Right ventricle myocardium inferior (tissue), 1 donor: ENCODE data around the gene CDHR5. TPM values are rescaled to one million over a fixed set of nuclear protein-coding genes. Genes with fewer than 3 reads are reported as not detected.

Experiments used
- ATAC-seq: fragments of 200-7000 bp; cut with Tn5 transposase; one replicate; pipeline ENCODE4 v1.9.1; 2020; ENCODE audit warnings: mild to moderate bottlenecking, moderate library complexity
- DNase-seq: peaks from one replicate; pipeline ENCODE4 v3.0.0; 2021; ENCODE audit errors: missing footprints
- intact Hi-C: fragments of 100-400 bp; cut with DNase I; formaldehyde crosslinking; loops from one replicate; pipeline ENCODE4 v1.11.0; 2022
- total RNA-seq: library from RNA; stranded (reverse); fragmentation: NEBNext Ultra II Directional; extraction: Animal tissue kit (Norgen Biotek cat#: 25700); gene quantifications from one replicate; pipeline ENCODE4 v1.2.1, GENCODE V29; 2021
- donor health status: DM: no; HTN: yes; CAD: no; lungs with severe emphysema.

CDHR5 gene
- total RNA-seq, 1 donor from 2014 or later = not detected

GRCh38 chr11:614623-615503, 9.9 kb downstream of the CDHR5 start:
- intact Hi-C loops = loop anchor here (5.0 kb wide), 2 partner anchors 38 to 77 kb away; partner anchors contain the start of gene PHRF1
- ATAC-seq = peak; percentile 5
- no peak for DNase-seq

DNA sequence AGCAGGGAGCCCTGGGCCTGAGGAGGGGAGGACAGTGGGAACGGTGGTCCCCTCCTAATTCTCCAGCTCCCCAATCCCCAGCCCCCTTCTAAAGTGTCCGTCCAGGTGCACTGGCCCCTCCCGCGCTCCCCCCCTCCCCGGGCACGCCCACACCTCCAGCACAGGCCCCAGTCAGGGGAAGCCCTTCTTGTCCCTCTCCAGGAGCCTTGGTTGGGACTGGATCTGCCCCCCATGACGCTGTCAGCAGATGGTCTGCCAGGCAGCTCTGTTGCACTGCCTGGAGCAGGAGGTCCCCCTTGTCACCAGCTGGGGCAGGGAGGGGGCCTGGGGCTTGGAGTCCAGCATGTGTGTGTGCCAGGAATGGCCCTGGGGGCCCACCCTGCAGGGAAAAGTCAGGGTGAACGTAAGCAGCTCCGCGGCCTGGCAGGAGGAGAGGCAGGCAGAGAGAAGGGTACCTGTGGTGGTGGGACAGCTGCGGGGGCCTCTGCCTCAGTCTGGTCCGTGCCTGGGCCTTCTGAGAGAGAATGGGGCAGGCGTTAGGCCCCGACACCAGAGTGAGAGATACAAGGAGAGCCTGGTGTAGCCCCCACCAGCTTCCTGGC, 10.6 kb downstream of the CDHR5 start:
- no peak for ATAC-seq
- intact Hi-C loops = loop anchor here (5.0 kb wide), 1 partner anchor 37 kb away; the partner anchor contains the start of gene PHRF1
- DNase-seq = no peak

- ATAC-seq (no peak), DNase-seq (peak; percentile 91)
- intact Hi-C loops = loop anchor here (5.0 kb wide), 1 partner anchor 36 kb away; the partner anchor contains the start of gene PHRF1
These were observed 11.3 kb downstream of the CDHR5 start for GRCh38 chr11:613369-613968.

DNA sequence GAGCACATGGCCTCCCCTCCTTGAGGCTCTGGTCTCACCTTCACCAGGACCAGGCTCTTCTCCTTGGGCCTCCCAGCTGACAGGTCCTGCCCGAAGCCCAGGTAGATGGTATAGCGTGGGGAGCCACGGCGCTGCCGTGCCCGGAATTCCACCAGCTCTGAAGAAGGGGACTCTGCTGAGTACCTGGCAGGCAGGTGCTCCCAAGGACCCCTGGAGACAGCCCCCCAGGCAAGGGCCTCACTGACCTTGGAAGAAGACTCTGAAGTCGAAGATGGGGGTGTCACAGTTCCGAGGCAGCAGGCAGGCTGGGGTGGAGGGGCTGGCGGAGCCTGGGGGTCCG, 11.8 kb downstream of the CDHR5 start:
- DNase-seq = no peak
- no peak for ATAC-seq
- intact Hi-C loops = loop anchor here (5.0 kb wide), 1 partner anchor 36 kb away; the partner anchor contains the start of gene PHRF1

- ATAC-seq (no peak), DNase-seq (no peak)
- intact Hi-C loops = loop anchor here (5.0 kb wide), 1 partner anchor 35 kb away; the partner anchor contains the start of gene PHRF1
These were observed 12.4 kb downstream of the CDHR5 start for GRCh38 chr11:612201-612960.

- intact Hi-C loops = loop anchor here (5.0 kb wide), 1 partner anchor 34 kb away; the partner anchor contains the start of gene PHRF1
- no peak for ATAC-seq
- no peak for DNase-seq
These were observed 13.5 kb downstream of the CDHR5 start for GRCh38 chr11:611001-611996.

DNA sequence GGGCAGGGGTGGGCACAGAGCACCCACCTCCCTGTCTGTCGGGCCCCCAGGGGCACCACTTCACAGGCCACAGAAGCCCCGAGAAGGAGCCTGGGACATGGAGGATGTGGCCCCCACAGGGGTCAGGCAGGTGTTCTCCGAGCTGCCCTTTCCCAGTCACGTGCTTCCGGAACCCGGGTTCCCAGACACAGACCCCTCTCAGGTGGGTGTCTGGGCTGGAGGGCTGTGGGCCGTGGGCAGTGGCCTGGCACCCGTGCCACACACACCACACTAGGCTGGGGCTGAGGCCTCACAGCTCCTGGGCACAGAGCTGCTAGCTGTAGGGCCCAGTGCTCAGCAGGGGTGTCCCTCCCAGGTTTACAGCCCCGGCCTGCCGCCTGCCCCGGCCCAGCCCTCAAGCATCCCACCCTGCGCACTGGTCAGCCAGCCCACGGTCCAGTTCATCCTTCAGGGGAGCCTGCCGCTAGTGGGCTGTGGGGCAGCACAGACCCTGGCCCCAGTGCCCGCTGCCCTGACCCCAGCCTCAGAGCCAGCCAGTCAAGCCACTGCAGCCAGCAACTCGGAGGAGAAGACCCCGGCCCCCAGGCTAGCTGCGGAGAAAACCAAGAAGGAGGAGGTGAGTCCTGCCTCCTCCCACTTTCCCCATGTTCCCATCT, 14.5 kb downstream of the CDHR5 start:
- DNase-seq = no peak
- intact Hi-C loops = loop anchor here (5.0 kb wide), 1 partner anchor 33 kb away; the partner anchor contains the start of gene PHRF1
- ATAC-seq = no peak

- ATAC-seq (no peak), DNase-seq (no peak)
- intact Hi-C loops = no loop called here
These were observed 15.4 kb downstream of the CDHR5 start for GRCh38 chr11:609341-609811.

DNA sequence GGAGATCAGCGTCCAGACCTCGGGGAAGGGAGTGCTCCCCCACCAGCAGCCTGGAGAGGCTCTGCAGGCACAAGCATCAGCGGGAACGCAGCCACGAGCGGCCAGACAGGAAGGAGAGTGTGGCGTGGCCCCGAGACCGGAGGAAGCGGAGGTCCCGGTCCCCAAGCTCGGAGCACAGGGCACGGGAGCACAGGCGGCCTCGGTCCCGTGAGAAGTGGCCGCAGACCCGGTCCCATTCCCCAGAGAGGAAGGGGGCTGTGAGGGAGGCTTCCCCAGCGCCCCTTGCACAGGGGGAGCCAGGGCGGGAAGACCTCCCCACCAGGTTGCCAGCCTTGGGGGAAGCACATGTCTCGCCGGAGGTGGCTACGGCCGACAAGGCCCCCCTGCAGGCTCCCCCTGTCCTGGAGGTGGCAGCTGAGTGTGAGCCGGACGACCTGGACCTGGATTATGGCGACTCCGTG, 15.9 kb downstream of the CDHR5 start:
- ATAC-seq (no peak), DNase-seq (no peak)
- intact Hi-C loops = no loop called here

DNA sequence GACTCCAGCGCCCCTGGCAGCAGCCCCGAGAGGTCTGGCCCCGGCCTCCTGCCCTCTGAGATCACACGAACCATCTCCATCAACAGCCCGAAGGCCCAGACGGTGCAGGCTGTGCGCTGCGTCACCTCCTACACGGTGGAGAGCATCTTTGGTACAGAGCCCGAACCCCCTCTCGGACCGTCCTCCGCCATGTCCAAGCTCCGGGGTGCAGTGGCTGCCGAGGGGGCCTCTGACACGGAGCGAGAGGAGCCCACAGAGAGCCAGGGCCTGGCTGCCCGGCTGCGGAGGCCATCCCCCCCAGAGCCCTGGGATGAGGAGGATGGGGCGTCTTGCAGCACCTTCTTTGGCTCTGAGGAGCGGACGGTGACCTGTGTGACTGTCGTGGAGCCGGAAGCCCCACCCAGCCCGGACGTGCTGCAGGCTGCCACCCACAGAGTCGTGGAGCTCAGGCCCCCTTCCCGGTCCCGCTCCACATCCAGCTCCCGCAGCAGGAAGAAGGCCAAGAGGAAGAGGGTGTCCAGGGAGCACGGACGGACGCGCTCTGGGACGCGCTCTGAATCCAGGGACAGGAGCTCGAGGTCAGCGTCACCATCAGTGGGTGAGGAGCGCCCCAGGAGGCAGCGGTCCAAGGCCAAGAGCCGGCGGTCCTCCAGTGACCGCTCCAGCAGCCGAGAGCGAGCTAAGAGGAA, 16.6 kb downstream of the CDHR5 start:
- DNase-seq = no peak
- intact Hi-C loops = no loop called here
- no peak for ATAC-seq

DNA sequence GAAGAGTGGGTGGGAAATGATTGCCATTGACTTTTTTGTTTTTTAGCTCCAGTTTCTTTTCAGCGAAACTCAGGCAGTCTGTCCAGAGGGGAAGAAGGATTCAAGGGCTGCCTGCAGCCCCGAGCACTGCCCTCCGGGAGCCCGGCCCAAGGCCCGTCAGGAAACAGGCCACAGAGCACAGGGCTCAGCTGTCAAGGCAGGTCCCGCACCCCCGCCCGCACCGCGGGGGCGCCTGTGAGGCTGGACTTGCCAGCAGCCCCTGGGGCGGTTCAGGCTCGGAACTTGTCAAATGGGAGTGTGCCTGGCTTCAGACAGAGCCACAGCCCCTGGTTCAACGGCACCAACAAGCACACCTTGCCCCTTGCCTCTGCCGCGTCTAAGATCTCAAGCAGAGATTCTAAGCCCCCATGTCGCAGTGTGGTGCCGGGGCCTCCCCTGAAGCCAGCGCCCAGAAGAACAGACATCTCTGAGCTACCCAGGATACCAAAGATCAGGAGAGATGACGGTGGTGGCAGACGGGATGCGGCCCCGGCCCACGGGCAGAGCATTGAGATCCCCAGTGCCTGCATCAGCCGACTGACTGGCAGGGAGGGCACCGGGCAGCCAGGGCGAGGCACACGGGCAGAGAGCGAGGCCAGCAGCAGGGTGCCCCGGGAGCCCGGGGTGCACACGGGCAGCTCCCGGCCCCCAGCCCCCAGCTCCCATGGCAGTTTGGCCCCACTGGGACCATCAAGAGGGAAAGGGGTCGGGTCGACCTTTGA, 17.6 kb downstream of the CDHR5 start:
- no peak for ATAC-seq

GRCh38 chr11:606245-606644, 18.5 kb downstream of the CDHR5 start:
- intact Hi-C loops = no loop called here
- no peak for DNase-seq
- peak; percentile 85 for ATAC-seq

More for the DNA sequence above, 17.6 kb downstream of the CDHR5 start:
- no peak for DNase-seq
- intact Hi-C loops = no loop called here

DNA sequence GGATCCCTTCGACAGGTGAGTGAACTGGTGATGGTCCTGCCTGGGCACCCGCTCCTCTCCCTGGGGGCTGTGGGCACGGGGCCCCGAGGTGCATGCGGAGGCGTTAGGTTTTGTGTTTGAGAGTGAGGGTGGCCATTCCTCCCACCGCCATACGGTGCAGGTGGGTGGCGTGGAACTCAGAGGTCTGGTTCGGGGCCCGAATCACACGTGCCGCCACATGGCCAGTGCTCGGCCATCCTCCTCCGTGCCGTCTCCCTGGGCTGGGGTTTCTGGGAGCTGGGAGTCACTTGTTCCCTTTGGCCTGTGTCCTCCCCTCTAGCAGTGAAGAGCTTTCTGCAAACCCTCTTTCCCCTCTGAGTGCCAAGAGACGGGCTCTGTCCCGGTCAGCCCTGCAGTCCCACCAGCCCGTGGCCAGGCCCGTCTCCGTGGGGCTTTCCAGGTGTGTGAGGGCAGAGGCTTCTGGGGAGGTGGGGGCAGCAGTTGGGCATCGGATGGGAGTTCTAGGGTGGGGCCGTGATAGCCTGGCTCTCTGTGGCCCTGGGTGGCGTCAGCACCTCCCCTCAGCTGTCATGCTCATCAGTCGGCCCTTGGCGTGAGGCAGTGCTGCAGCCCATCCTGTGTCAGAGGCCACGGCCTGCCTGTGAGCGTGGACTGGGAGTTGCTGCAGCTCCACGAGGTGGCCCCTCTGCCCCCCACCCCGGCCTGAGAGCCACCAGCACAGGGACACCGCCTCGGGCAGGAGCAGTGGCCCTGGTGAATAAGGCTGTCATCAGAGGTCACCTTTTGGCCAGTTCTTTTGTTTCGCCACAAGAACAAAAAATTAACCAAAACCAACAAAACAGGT, 19.2 kb downstream of the CDHR5 start:
- intact Hi-C loops = no loop called here
- ATAC-seq (no peak), DNase-seq (no peak)

DNA sequence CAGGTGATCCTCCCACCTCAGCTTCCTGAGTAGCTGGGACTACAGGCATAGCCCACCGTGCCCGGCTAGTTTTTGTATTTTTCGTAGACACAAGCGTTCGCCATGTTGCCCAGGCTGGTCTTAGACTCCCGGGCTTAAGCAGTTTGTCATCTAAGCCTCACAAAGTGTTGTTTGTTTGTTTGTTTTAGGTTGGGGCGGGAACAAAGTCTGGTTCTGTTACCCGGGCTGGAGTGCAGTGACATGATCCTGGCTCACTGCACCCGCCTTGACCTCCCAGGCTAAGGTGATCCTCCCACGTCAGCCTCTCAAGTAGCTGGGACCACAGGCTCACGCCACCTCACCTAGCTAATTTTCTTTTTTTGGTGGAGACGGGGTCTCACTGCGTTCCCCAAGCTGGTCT, 21.6 kb downstream of the CDHR5 start:
- intact Hi-C loops = no loop called here
- no peak for DNase-seq
- no peak for ATAC-seq
